PFSK-1 (cell line): Measurements from ENCODE around the gene KCNQ5.

Experiments
- POLR2AphosphoS5 ChIP-seq: IDR thresholded peaks from 2 replicates; pipeline ENCODE4 v1.6.1; 2012; ENCODE audit warnings: low read depth, mild to moderate bottlenecking, control low read depth, low read length, moderate library complexity
- TAF1 ChIP-seq: IDR thresholded peaks from 2 replicates; pipeline ENCODE4 v1.6.1; 2012; ENCODE audit warnings: low read length, control low read depth, borderline replicate concordance; ENCODE audit not compliant: insufficient read depth
- TF ChIP-seq, protein P1 (sequence below), 2 experiments: IDR thresholded peaks; 2 replicates each; pipeline versions ENCODE4 v1.6.1 to v1.8.0; 2011 to 2012; ENCODE audit warnings: low read depth in 2 of 2, low read length in 2 of 2, control low read depth in 1 of 2, inconsistent platforms in 1 of 2, mild to moderate bottlenecking in 1 of 2, moderate library complexity in 1 of 2; ENCODE audit not compliant: insufficient read depth in 1 of 2

DNA sequence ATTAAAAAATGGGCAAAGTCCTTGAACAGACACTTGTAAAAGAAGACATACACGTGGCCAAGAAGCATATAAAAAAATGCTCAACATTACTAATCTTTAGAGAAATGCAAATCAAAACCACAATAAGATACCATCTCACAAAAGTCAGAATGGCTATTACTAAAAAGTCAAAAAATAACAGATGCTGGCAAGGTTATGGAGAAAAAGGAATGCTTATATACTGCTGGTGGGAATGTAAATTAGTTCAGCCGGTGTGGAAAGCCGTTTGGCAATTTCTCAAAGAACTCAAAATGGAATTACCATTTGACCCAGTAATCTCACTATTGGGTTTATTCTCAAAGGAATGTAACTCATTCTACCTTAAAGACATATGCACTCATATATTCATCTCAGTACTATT is 436.9 kb downstream of the KCNQ5 start:
- TF ChIP-seq POLR2AphosphoS5 (no peak), TAF1 (no peak)
- TF ChIP-seq, protein P1, sequence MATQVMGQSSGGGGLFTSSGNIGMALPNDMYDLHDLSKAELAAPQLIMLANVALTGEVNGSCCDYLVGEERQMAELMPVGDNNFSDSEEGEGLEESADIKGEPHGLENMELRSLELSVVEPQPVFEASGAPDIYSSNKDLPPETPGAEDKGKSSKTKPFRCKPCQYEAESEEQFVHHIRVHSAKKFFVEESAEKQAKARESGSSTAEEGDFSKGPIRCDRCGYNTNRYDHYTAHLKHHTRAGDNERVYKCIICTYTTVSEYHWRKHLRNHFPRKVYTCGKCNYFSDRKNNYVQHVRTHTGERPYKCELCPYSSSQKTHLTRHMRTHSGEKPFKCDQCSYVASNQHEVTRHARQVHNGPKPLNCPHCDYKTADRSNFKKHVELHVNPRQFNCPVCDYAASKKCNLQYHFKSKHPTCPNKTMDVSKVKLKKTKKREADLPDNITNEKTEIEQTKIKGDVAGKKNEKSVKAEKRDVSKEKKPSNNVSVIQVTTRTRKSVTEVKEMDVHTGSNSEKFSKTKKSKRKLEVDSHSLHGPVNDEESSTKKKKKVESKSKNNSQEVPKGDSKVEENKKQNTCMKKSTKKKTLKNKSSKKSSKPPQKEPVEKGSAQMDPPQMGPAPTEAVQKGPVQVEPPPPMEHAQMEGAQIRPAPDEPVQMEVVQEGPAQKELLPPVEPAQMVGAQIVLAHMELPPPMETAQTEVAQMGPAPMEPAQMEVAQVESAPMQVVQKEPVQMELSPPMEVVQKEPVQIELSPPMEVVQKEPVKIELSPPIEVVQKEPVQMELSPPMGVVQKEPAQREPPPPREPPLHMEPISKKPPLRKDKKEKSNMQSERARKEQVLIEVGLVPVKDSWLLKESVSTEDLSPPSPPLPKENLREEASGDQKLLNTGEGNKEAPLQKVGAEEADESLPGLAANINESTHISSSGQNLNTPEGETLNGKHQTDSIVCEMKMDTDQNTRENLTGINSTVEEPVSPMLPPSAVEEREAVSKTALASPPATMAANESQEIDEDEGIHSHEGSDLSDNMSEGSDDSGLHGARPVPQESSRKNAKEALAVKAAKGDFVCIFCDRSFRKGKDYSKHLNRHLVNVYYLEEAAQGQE (IDR thresholded peaks at IDR 0.05; ENCODE audit: insufficient read depth in 1 of 2, low read depth in 2 of 2, low read length in 2 of 2), result no peak
